SIG-M5 treated with dmso at 0.1 percent for 504 hours (cell line): ENCODE measurements around the gene TJAP1.
"Not testable (repeated sequence)": the region's sequence is repeated elsewhere in the genome, so short reads cannot be mapped to it uniquely, and the experiment has no call there.

ENCODE experiments used
- DNase-seq: peaks from one replicate; lab custom pipeline; 2025; ENCODE audit not compliant: unreplicated experiment; lab: John Stamatoyannopoulos, UW

Gene TJAP1

GRCh38 chr6:43523284-43523683 is 45.9 kb downstream of the TJAP1 start:
- no peak for DNase-seq

- DNase-seq: no peak
These were observed 47.2 kb downstream of the TJAP1 start for GRCh38 chr6:43524483-43524961.

GRCh38 chr6:43532201-43532600 is 54.8 kb downstream of the TJAP1 start:
- no peak for DNase-seq

GRCh38 chr6:43538986-43539385 is 61.6 kb downstream of the TJAP1 start:
- not testable (repeated sequence) for DNase-seq

GRCh38 chr6:43539409-43539808 is 62.0 kb downstream of the TJAP1 start:
- not testable (repeated sequence) for DNase-seq

- DNase-seq: no peak
These were observed 63.1 kb downstream of the TJAP1 start for GRCh38 chr6:43540507-43540906.

GRCh38 chr6:43541774-43542471 is 64.6 kb downstream of the TJAP1 start:
- no peak for DNase-seq

- DNase-seq: no peak
These were observed 67.1 kb downstream of the TJAP1 start for GRCh38 chr6:43544461-43544860.

- no peak for DNase-seq
These were observed 69.9 kb downstream of the TJAP1 start for GRCh38 chr6:43547222-43547621.
